ENCODE data around the gene ANGPTL2. TPM values are rescaled to one million over a fixed set of nuclear protein-coding genes. Genes with fewer than 3 reads are reported as not detected.

Gene ANGPTL2
- total RNA-seq, 2 experiments from 2014 or later: not detected

DNA sequence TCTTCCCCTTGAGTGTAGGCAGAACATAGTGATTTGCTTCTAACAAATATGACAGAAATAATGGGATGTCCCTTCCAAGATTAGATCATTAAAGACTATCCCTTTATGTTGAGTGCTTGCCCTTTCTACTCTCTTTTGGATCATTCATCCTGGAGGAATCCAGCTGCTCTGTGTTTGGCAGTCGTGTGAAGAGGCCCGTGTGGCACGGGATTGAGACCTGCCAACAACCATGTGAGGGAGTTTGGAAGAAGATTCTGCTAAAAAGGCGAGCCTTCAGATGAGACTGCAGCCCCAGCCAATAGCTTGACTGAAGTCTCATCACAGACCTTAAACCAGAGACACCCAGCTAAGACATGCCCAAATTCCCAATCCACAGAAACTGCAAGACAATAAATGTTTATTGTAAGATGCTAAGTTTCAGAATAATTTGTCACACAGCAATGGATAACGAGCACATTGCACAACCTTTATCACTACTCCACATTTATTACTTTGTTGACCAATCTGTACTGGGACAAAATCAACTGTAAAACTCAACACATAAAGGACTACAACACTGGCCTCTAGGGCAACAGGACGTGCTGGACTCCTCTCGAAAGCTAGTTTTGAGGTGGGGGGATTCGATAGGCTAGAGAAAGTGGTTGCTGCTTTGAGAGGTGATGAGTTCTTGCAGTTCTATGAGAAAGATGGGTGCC lies 42.8 kb downstream of the ANGPTL2 start:
- H3K36me3 Mint-ChIP-seq (ENCODE audit: low read depth): no peaks in the 10 kb centered on the region
- H3K4me3 Mint-ChIP-seq: no peak overlapping the region
- no peak overlapping the region for H3K27ac Mint-ChIP-seq
- POLR2A ChIA-PET: no interaction called here
- peaks cover 10% of the 10 kb centered on the region for H3K4me1 Mint-ChIP-seq
- no peaks in the 10 kb centered on the region for H3K9me3 Mint-ChIP-seq
- H3K27me3 Mint-ChIP-seq: peaks cover 13% of the 10 kb centered on the region
- no peak for DNase-seq
- CTCF ChIA-PET: no interaction called here

DNA sequence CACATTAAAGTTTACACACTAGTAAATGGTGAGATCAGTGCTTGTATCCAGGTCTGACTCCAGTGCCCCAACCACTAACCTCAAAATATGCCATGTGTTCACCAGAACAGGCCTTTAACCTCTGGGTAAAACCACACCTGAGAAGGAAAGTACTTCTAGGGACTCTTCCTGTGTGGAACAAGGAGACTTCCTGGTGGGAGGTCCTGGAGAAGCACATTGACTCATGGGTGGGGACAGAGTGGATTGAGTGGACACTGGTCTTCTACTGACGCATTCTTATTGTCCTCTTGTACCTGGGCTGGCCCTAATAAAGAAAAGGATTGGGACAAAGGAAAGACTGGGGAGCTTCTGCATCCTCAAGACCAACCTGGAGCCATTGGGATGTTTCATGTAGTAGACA lies 43.4 kb downstream of the ANGPTL2 start:
- peaks cover 5% of the 10 kb centered on the region for H3K4me1 Mint-ChIP-seq
- CTCF ChIA-PET: interaction anchor here (0.5 kb wide), 1 partner anchor 74 kb away, joined by 3 read pairs; no protein-coding TSS in a partner anchor
- no peak overlapping the region for H3K4me3 Mint-ChIP-seq
- no peak for DNase-seq
- no peak overlapping the region for H3K27ac Mint-ChIP-seq
- POLR2A ChIA-PET: no interaction called here
- H3K27me3 Mint-ChIP-seq: peaks cover 13% of the 10 kb centered on the region
- no peaks in the 10 kb centered on the region for H3K9me3 Mint-ChIP-seq
- no peaks in the 10 kb centered on the region for H3K36me3 Mint-ChIP-seq (ENCODE audit: low read depth)

DNA sequence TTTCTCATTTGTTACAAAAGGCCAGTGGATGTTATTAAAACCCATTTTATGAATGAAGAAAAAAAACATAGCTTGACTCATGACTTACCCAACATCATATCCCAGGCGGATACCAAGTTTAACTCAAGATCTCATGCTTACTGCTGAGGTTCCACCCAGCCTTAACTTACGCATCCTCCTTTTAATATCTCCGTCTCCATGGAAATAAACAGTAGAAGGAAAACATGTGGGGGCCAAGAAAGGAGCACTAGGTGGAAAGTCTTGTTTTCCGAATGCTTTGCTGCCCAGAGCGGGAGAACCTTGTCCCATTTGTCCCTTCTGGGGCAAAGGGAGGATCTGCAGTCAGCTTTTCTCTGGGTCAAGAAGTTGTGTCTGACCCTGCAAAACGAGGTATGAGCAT lies 44.1 kb downstream of the ANGPTL2 start:
- CTCF ChIA-PET: interaction anchor here (1.0 kb wide), 1 partner anchor 81 kb away, joined by 3 read pairs; no protein-coding TSS in a partner anchor
- Mint-ChIP-seq H3K9me3 (no peaks in the 10 kb centered on the region), H3K27ac (no peak overlapping the region), H3K27me3 (peaks cover 13% of the 10 kb centered on the region), H3K4me3 (no peak overlapping the region), H3K4me1 (peaks cover 5% of the 10 kb centered on the region), H3K36me3 (ENCODE audit: low read depth) (no peaks in the 10 kb centered on the region)
- no peak for DNase-seq
- POLR2A ChIA-PET: no interaction called here

DNA sequence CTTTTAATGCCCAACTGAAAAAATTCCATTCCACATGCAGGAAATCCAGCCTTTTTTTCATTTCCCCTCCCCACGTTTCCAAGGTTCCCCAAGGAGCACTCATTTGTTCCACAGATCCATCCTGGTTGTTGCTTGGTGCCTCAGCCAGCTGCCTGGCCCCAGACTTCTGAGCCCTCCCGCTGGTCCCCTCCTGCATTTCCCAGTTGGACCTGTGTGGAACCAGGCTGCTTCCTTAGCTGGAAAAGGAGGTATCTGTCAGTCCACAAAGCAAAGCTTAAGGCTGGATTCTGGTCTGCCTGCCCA lies 44.8 kb downstream of the ANGPTL2 start:
- peaks cover 5% of the 10 kb centered on the region for H3K4me1 Mint-ChIP-seq
- ChIA-PET POLR2A (no interaction called here), CTCF (interaction anchor here (1.0 kb wide), 2 partner anchors 72 to 82 kb away, joined by 3 read pairs; no protein-coding TSS in a partner anchor)
- H3K36me3 Mint-ChIP-seq (ENCODE audit: low read depth): no peaks in the 10 kb centered on the region
- no peak overlapping the region for H3K4me3 Mint-ChIP-seq
- no peaks in the 10 kb centered on the region for H3K9me3 Mint-ChIP-seq
- H3K27ac Mint-ChIP-seq: no peak overlapping the region
- H3K27me3 Mint-ChIP-seq: peaks cover 15% of the 10 kb centered on the region
- DNase-seq: no peak

DNA sequence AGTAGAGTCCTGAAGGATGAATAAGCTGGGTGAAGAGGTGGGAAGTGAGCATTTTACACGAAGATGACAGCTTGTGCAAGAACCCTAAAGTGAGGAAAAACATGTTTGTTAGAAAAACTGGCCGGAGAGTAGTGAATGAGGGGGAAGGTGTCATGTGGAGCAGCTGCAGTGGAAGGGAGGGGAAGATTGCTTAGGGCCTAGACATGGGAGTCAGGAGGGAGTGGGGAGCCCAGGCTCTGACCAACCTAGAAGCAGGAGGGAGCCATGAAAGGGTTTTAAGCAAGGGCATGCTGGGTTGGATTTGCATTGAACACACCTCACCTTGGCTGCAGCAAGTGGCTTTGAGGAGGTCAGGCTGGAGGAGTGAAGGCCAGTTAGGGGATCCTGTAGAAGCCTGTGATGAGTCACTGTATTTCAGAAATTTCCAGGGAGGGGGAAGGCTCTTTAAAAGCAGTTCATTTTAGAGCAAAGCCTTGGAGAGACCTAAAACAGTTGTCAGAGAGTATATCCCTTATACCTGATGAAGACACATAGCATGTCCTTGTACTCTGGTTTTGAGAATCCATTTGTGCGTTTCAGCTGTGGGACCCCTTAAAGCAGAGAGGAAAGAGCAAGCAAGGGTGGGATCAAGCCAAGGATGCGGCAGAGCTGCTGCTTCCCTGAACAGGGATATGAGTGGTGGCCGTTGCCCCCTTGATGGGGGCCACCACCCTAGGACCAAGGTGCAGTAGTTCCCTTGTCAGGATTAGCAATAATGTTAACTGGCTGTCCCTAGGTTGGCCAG lies 45.4 kb downstream of the ANGPTL2 start:
- Mint-ChIP-seq H3K27me3 (peaks cover 20% of the 10 kb centered on the region), H3K4me1 (peaks cover 5% of the 10 kb centered on the region), H3K27ac (no peak overlapping the region), H3K4me3 (no peak overlapping the region), H3K9me3 (peaks cover under 1% of the 10 kb centered on the region), H3K36me3 (ENCODE audit: low read depth) (peaks cover 4% of the 10 kb centered on the region)
- DNase-seq: no peak
- POLR2A ChIA-PET: no interaction called here
- CTCF ChIA-PET: interaction anchor here (1.0 kb wide), 2 partner anchors 72 to 82 kb away, joined by 3 read pairs; no protein-coding TSS in a partner anchor

DNA sequence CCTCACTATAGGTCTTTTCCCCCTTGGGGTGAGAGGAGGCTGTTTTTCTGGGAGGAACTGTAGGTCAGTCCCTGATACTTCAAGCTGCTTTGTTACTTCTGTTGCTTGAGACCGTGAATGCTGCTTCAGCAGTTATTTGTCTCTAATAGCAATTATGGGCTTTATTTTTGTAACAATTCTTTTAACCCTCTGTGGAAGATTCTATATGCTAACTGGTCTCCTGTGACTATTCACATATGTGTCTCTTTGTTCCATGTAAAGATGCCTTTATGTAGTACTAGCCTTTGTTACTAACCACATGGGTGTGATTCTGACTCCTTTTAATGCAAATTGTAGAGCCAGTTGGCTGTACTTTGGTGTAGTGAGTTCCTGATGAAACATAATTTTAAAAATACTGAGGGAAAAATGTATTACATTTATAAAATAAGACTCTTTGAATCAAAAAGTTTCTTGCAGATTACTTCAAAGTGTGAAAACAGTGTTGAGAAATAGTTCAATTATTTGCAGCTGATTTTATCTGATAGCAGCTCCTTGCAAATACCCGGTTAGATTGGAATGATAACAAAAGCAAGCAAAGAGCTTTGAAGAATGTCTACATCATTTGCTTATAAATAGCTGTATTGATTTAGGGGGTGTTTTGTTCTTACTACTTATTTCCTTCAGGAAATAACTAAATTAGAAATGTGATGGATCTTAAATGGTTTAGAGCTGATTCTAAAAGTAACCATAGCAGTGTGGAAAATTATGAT lies 46.6 kb downstream of the ANGPTL2 start:
- ChIA-PET POLR2A (no interaction called here), CTCF (interaction anchor here (0.5 kb wide), 1 partner anchor 77 kb away, joined by 3 read pairs; no protein-coding TSS in a partner anchor)
- Mint-ChIP-seq H3K4me1 (peaks cover 5% of the 10 kb centered on the region), H3K9me3 (peaks cover 4% of the 10 kb centered on the region), H3K36me3 (ENCODE audit: low read depth) (peaks cover 6% of the 10 kb centered on the region), H3K27ac (no peak overlapping the region), H3K27me3 (peaks cover 25% of the 10 kb centered on the region), H3K4me3 (no peak overlapping the region)
- no peak for DNase-seq

DNA sequence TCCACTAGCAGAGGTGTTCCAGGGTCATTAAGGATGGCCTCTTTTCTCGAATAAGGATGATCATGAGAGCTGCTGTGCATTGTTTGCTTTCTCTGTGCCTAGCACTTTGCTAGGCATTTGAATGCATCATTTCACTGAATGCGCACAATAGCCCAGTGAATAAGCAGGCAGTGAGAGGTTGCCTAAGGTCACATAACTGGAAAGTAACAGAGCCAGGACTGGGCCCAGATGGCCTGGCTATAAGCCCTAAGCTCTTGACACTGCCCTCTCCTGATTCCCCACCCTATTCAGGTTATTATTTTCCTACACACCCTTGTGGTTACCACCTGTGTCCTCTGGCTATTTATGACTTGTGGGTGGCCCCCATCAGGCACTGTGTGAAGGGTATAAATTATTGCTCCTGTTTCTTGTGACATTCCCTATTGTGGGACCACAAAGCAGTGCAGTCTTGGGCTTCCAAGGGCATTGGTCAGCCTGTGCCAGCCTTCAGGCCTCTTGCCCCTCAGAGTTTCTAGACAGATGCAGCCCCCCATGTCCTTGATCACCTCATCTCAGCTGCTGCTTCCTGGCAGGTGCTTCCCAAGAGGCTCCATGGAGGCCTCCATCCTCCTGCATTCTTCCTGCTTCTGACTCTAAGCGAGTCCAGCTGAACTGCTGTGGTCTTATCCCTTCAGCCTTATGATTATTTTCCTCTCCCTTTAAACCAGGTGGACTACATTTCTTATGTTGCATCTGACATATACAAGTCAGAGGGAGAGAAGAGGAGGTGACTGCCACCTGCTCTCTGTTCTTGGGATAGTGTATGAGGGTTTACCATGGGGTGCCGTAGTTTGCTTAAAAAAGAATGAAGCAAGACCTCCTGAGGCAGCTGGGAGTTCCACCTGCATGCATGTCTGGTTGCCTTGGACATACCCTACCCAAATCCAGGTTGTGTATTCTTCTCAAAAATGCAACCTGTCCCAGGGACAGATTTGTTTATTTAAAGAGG lies 47.6 kb downstream of the ANGPTL2 start:
- H3K27me3 Mint-ChIP-seq: peaks cover 25% of the 10 kb centered on the region
- CTCF ChIA-PET: no interaction called here
- POLR2A ChIA-PET: no interaction called here
- peaks cover 6% of the 10 kb centered on the region for H3K36me3 Mint-ChIP-seq (ENCODE audit: low read depth)
- no peak for DNase-seq
- H3K27ac Mint-ChIP-seq: no peak overlapping the region
- no peak overlapping the region for H3K4me3 Mint-ChIP-seq
- peaks cover 5% of the 10 kb centered on the region for H3K4me1 Mint-ChIP-seq
- peaks cover 4% of the 10 kb centered on the region for H3K9me3 Mint-ChIP-seq

DNA sequence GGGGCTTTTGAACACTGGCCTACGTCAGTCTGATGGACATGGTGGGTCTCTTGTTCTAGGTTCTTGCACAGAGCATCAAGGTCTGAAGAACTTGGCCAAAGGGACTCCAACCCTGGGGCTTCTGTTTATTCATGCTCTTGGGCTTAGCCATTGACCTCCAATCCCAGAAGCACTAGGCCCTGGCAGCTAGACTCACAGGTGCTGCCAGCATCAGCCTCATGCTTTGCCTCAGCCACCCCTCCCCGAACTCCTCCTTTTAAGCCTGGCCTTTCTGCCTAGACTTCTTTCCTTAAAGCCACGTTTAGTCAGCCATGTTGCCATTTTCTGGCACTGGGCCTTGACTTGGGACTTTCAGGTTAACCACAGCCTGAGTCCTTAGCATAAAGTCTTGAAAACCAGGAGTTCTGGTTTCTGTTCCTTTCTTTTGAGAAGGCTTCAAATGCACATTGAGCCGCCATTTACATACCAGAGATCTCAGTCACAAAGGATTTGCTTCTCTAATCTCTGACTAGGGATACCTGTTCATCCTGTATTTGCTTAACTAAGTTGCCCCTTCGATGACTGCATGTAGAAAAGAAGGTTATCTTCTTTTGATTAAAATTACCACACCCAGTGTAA lies 54.7 kb downstream of the ANGPTL2 start:
- ChIA-PET POLR2A (no interaction called here), CTCF (interaction anchor here (1.0 kb wide), 1 partner anchor 35 kb away, joined by 3 read pairs; no protein-coding TSS in a partner anchor)
- no peaks in the 10 kb centered on the region for H3K4me1 Mint-ChIP-seq

DNA sequence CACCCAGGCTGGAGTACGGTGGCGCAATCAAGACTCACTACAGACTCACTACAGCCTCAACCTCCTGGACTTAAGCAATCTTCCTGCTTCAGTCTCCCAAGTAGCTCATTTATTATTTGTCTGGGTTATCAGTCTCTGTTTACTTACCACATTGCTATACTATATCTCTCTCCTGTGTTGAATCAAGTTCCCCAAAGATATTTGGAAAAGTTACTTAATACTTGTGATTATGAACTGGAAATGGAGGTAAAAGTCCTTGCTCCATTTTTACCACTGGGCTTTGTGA lies 55.6 kb downstream of the ANGPTL2 start:
- Mint-ChIP-seq H3K27ac (no peak overlapping the region), H3K36me3 (ENCODE audit: low read depth) (peaks cover under 1% of the 10 kb centered on the region), H3K9me3 (peaks cover 1% of the 10 kb centered on the region), H3K4me3 (no peak overlapping the region), H3K4me1 (no peaks in the 10 kb centered on the region), H3K27me3 (peaks cover 9% of the 10 kb centered on the region)
- no peak for DNase-seq
- POLR2A ChIA-PET: no interaction called here
- CTCF ChIA-PET: interaction anchor here (1.4 kb wide), 1 partner anchor 12 kb away, joined by 5 read pairs; no protein-coding TSS in a partner anchor

More for the DNA sequence above, 54.7 kb downstream of the ANGPTL2 start:
- Mint-ChIP-seq H3K27me3 (peaks cover 15% of the 10 kb centered on the region), H3K36me3 (ENCODE audit: low read depth) (peaks cover 6% of the 10 kb centered on the region), H3K4me3 (no peak overlapping the region), H3K27ac (peak overlapping the region; percentile 26), H3K9me3 (peaks cover 4% of the 10 kb centered on the region)
- DNase-seq: no peak

DNA sequence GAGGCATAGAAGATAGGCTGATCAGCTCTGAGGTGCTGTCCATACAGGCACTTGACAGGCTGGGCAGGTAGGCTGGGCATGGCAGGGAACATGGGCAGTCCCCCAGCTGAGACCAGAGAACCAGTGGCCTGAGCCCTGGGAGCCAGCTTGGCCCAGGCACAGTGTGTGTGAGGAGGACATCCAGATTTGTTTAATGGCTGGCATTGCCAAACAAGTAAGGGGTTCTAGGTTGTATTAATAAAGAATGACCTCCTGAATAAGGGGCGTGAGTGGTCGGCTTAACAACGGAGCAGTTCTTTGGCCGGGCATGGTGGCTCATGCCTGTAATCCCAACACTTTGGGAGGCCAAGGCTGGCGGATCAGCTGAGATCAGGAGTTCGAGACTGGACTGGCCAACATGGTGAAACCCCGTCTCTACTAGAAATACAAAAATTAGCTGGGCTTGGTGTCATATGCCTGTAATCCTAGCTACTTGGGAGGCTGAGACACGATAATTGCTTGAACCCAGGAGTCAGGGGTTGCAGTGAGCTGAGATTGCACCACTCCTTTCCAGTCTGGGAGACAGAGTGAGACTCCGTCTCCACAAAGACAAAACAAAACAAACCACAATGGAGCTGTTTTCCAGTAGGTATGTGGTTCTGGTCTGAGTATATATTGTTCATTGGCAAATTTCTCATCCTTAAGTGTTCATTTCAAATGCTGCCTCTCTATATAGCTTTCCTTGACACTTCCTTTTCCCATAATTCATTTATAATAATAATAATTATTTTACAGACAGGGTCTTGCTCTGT lies 56.2 kb downstream of the ANGPTL2 start:
- H3K27ac Mint-ChIP-seq: no peak overlapping the region
- H3K27me3 Mint-ChIP-seq: peaks cover 7% of the 10 kb centered on the region
- no peak for DNase-seq
- ChIA-PET POLR2A (no interaction called here), CTCF (interaction anchor here (1.4 kb wide), 1 partner anchor 12 kb away, joined by 5 read pairs; no protein-coding TSS in a partner anchor)
- H3K9me3 Mint-ChIP-seq: no peaks in the 10 kb centered on the region
- H3K4me3 Mint-ChIP-seq: no peak overlapping the region
- no peaks in the 10 kb centered on the region for H3K4me1 Mint-ChIP-seq
- H3K36me3 Mint-ChIP-seq (ENCODE audit: low read depth): no peaks in the 10 kb centered on the region

DNA sequence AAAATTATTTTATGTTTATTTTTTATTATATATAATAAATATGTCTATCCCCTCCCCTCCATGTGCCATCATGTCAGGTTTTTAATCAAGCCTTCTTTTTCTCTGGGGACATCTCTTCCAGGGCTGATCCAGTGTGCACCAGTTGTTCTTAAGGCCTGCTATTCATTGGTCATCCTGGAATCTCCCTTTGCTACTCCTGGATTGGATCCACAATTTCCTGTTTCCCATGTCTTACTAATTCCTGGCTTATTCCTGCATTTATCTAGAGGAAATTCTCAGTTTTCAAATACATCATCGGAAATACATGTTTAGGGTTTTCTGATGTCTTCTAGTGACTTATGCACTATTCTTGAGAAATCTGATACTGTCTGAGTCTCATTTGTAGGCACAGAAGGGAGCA lies 56.8 kb downstream of the ANGPTL2 start:
- ChIA-PET POLR2A (no interaction called here), CTCF (no interaction called here)
- no peak overlapping the region for H3K27ac Mint-ChIP-seq

More for the DNA sequence above, 56.8 kb downstream of the ANGPTL2 start:
- no peak for DNase-seq
- H3K36me3 Mint-ChIP-seq (ENCODE audit: low read depth): no peaks in the 10 kb centered on the region
- no peaks in the 10 kb centered on the region for H3K9me3 Mint-ChIP-seq
- no peaks in the 10 kb centered on the region for H3K4me1 Mint-ChIP-seq
- no peak overlapping the region for H3K4me3 Mint-ChIP-seq
- peaks cover 5% of the 10 kb centered on the region for H3K27me3 Mint-ChIP-seq
